GM21825 (cell line): ENCODE data around the gene RTP3.
"Not testable (repeated sequence)": the region's sequence is repeated elsewhere in the genome, so short reads cannot be mapped to it uniquely, and the experiment has no call there.

Experiments
- ATAC-seq: cut with Tn5 transposase; IDR thresholded peaks from one replicate; pipeline ENCODE4 v1.9.1; 2021; ENCODE audit warnings: mild to moderate bottlenecking, moderate library complexity; ENCODE audit not compliant: unreplicated experiment

The RTP3 gene

GRCh38 chr3:46490338-46491084, 7.3 kb upstream of the RTP3 start:
- ATAC-seq = no peak

- no peak for ATAC-seq
Measured at GRCh38 chr3:46491089-46492070, 6.4 kb upstream of the RTP3 start.

- no peak for ATAC-seq
Measured at GRCh38 chr3:46492890-46493547, 4.8 kb upstream of the RTP3 start.

- ATAC-seq = not testable (repeated sequence)
Measured at GRCh38 chr3:46494491-46494890, 3.3 kb upstream of the RTP3 start.

DNA sequence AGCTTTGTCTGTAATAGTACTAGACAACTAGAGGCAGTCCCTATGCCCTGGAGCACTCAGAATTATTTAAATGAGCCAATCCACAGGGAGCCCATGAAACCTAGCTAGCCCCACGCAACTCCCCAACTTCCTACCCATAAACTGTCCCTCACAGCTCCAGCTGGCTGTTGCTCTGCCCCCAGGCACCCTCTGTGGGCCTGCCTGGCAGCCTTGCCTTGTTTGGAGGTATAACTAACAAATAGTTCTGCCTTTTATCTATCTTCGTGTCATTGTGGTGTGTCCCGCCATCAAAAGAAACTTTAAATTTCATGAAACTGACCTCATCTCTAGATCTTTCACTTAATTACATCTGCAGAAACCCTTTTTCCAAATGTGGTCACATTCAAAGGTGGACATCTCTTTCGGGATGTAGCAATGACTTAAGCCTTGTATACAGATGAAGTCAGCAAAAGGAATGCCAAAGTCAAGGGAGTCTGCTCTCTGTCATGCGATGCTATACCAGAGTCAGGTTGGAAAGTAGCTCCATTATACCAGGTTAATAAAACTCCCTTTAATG, 1.8 kb upstream of the RTP3 start:
- ATAC-seq = no peak

DNA sequence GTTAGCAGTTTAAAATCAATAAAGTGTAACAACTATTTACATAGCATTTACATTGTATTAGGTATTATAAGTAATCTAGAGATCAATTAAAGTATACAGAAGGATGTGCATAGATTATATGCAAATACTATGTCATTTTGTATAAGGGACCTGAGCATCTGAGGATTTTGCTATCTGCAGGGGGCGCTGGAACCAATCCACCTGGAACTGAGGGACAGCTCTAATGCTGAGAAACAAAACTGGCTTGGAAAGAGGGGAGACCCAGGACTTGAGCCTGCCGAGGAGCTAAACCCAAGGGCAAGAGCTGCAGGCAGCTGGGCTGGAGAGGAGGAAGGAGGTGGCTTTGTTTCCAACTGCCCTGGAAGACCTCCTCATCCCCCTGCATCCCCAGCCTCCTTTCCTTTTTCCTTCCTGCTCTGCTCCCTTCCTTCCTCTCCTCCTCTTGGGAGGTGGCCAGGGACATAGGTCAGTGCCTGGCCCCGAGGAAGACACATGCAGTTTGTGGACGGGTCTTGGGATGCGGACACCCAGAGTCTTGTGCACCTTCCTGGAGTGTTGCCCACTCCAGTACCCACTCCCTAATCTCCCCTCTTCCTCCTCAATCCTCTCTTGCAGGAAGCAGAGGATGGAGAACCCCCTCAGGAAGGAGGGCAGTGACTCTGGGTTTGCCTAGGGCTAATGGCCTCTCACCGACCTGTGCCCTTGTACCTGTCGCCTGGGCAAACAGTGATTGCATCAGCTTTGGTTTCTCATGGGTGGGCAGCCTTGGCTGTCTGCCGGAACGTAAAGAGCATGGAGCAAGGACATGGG, 825 bp upstream of the RTP3 start:
- no peak for ATAC-seq

DNA sequence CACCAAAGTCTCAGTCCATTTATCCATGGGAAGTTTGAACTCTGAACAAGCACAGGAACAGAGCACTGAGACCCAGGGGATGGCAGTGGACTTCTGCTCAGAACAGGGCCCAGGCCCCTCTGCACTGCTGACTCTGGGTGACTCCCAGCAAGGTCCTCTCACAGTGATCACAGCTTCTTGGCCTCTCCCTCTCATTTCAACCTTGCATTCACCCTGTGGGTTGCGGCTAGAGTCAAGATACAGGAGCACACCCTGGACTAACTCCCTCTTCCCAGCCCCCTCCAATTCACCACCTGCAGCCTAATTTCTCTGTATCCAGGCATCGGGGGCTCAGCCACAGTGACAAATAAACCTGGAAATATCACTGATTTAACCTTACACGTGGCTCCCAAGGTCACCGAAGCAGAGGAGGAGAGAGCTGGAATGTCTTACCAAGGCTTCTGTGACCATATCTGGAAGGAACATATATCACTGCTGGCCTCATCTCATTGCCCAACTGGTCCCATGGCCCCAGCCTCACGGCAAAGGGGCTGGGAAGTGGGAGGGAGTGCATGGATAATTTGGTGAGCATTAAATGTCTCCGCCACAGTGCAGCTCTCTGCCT, 1.2 kb downstream of the RTP3 start:
- ATAC-seq = no peak

- no peak for ATAC-seq
Measured at GRCh38 chr3:46500656-46501635, 3.2 kb downstream of the RTP3 start.

GRCh38 chr3:46501702-46502101, 3.9 kb downstream of the RTP3 start:
- ATAC-seq = no peak

DNA sequence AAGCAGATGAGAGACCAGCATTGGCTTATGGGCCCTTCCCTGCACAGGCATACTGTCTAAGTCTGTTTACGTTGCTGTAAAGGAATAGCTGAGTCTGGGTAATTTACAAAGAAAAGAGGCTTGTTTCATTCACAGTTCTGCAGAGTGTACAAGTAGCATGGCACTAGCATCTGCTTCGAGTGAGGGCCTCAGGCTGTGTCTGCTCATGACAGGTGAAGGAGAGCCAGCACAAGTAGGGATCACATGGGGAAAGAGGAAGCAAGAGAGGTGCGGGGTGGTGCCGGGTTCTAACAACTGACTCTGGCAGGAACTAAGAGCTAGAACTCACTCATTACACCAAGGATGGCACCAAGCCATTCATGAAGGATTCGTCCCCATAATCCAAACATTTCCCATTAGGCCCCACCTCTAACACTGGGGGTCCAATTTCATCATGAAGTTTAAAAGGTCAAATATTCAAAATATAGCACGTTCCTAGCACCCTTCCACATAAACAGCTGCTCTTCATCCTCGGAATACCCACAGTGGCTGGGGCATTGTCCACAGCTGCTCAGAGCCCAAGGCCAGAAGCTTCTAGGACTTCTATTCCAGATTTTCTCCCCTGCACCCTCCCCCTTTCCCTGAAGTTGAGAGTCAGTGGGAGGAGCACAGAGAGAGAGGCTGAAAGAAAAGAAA, 5.6 kb downstream of the RTP3 start:
- ATAC-seq = no peak

DNA sequence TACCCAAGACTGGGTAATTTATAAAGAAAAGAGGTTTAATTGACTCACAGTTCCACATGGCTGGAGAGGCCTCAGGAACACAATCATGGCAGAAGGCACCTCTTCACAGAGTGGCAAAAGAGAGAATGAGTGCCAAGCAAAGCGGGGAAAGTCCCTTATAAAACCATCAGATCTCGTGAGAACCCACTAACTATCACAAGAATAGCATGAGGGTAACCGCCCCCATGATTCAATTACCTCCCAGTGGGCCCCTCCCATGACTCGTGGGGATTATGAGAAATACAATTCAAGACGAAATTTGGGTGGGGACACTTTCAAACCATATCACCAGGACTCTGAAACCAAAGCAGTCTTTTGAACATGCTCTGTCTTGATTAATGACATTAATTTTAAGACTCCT, 7.0 kb downstream of the RTP3 start:
- no peak for ATAC-seq

DNA sequence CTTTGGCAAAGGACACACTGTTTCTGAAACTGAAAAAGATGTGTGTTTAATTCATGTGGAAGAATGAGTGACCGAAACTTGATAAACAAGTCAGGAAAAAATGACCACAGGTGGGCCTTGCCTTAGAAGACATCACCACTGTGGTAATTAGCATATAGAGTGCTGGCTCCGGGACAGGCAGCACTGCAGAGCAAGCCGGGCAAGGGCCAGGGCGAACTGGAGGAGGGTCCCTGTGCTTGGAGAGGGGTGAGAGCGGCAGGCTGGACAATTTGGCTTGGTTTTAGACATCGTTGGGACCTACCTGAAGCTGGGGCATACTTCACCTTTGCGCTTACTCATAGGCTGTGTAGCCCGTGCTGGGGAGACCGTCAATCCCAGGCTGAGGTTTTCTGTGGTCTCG, 8.2 kb downstream of the RTP3 start:
- ATAC-seq = no peak

DNA sequence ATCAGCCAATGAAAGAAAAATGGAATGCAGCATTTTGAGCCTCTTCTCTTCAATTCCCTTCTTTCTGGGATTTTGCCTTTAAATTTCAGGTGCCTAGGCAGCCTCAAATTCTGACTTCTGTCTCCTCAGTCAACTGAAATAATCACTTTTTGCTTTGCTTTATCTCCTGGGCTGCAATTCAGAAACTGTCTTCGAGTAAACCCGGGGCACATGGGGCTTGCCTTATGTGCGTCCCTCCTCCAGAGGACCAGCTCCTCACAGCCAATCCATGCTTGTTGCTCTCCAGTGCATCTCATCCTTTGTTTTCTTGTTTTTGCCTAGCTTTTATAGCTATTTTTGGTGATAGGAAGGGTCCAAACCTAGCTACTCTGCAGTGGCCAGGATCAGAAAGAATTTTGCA, 8.8 kb downstream of the RTP3 start:
- ATAC-seq = no peak

DNA sequence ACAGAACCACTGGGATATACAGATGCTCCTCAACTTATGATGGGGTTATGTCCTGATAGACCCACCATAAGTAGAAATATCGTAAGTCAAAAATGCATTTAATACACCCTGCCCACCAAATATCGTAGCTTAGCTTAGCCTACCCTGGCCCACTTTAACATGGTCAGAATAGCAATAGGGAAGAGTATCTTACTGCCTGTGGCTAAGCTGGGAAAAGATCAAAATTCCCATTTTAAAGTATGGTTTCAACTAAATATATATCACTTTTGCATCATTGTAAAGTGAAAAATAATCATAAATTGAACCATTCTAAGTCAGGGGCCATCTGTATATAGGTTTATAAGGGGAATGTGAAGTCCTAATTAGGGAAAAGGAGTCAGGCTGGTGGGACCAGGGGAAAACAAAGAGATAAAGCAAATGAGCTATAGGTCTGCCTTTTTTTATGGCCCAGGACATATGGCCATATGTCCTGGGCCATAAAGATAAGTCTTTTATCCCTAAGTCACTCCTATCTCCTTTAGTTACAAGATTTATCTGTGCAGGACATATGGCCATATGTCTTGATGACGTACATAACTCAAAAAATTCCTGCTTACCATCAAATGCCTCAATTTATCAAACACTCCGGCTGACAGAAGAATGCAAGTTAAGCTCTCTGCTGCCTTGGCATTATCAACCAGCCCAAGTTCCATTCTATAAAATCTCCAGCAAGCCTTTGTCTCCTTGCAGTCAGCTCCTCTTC, 11.2 kb downstream of the RTP3 start:
- no peak for ATAC-seq

GRCh38 chr3:46509661-46510187, 11.9 kb downstream of the RTP3 start:
- ATAC-seq = no peak

- no peak for ATAC-seq
Measured at GRCh38 chr3:46512191-46512749, 14.5 kb downstream of the RTP3 start.

DNA sequence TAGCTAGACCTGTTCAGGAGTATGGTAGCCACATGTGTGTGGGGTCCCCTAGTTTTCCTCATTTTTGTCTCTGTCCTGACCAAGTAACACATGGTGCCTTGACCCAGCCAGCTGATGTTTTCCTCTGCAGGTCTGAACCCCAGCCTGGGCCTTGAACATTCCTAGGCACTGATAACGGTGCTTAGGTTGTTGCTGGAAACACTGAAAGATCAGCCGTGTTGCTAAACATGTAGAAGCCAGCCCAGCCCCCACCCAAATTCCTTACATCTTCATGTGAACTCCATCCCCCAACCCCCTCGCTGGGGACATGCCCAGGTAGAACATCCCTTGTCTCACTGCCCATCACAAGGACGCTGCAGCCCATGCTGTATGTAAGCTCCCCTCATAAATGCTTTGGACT, 18.7 kb downstream of the RTP3 start:
- no peak for ATAC-seq
